ENCODE measurements around the gene ROMO1.
"Not testable (repeated sequence)": the region's sequence is repeated elsewhere in the genome, so short reads cannot be mapped to it uniquely, and the experiment has no call there.

ROMO1 gene

GRCh38 chr20:35739294-35740163 is 40.3 kb downstream of the ROMO1 start:
- in situ Hi-C loops (cut with HindIII; ENCODE audit: low pct_ligation_motif_present, low pct_unique_long_range_greater_than_20kb, low sequenced_read_pairs), result no loop called here
- DNase-seq, result peak; percentile 43

GRCh38 chr20:35741892-35742740 is 42.9 kb downstream of the ROMO1 start, which contains the start of gene RBM39:
TSS of gene RBM39 (minus strand) at chr20:35742260. CDS start at chr20:35740874, 1,386 bp downstream.
- in situ Hi-C loops (cut with HindIII; ENCODE audit: low pct_ligation_motif_present, low pct_unique_long_range_greater_than_20kb, low sequenced_read_pairs), result no loop called here
- DNase-seq, result peak; percentile 99

GRCh38 chr20:35742741-35743523 is 43.7 kb downstream of the ROMO1 start:
- DNase-seq, result peak; percentile 29

GRCh38 chr20:35743693-35744491 is 44.7 kb downstream of the ROMO1 start:
- no peak for DNase-seq
- in situ Hi-C loops (cut with HindIII; ENCODE audit: low pct_ligation_motif_present, low pct_unique_long_range_greater_than_20kb, low sequenced_read_pairs), result no loop called here

More at GRCh38 chr20:35742741-35743523, 43.7 kb downstream of the ROMO1 start:
- in situ Hi-C loops (cut with HindIII; ENCODE audit: low pct_ligation_motif_present, low pct_unique_long_range_greater_than_20kb, low sequenced_read_pairs), result no loop called here

GRCh38 chr20:35744492-35744841 is 45.3 kb downstream of the ROMO1 start:
- in situ Hi-C loops (cut with HindIII; ENCODE audit: low pct_ligation_motif_present, low pct_unique_long_range_greater_than_20kb, low sequenced_read_pairs); DNase-seq: not testable (repeated sequence)
